Measurements from ENCODE around the gene MCC.

The MCC gene

DNA sequence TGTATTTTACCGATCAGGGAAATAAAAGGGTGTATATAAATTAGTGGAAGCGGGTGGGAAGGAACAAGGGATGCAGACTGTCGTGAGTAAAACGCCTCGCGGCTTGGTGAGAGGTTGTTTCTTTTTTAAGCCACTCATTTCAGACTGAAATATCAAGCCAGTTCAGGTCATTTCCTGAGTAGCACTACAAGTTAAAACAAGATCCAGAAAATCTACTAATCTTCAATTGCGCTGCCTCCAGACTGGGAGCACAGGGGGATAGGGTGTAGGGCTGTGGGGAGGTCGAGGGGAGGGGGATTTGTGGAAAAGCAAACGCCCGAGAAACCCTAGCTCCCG lies 194.3 kb downstream of the MCC start:
- H3K9me3 Mint-ChIP-seq = no peaks in the 10 kb centered on the region
- H3K27ac Mint-ChIP-seq = peak overlapping the region; percentile 55 to 85 (median 81)
- no peaks in the 10 kb centered on the region for H3K36me3 Mint-ChIP-seq (ENCODE audit: low read depth)
- H3K4me1 Mint-ChIP-seq = peaks cover 47% of the 10 kb centered on the region
- TF ChIP-seq, protein P1, sequence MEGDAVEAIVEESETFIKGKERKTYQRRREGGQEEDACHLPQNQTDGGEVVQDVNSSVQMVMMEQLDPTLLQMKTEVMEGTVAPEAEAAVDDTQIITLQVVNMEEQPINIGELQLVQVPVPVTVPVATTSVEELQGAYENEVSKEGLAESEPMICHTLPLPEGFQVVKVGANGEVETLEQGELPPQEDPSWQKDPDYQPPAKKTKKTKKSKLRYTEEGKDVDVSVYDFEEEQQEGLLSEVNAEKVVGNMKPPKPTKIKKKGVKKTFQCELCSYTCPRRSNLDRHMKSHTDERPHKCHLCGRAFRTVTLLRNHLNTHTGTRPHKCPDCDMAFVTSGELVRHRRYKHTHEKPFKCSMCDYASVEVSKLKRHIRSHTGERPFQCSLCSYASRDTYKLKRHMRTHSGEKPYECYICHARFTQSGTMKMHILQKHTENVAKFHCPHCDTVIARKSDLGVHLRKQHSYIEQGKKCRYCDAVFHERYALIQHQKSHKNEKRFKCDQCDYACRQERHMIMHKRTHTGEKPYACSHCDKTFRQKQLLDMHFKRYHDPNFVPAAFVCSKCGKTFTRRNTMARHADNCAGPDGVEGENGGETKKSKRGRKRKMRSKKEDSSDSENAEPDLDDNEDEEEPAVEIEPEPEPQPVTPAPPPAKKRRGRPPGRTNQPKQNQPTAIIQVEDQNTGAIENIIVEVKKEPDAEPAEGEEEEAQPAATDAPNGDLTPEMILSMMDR (IDR thresholded peaks at IDR 0.05; ENCODE audit: unreplicated experiment in 3 of 3) = no peak
- peak overlapping the region; percentile 84 to 92 (median 91) for H3K4me3 Mint-ChIP-seq
- no peaks in the 10 kb centered on the region for H3K27me3 Mint-ChIP-seq (ENCODE audit: low read depth)

DNA sequence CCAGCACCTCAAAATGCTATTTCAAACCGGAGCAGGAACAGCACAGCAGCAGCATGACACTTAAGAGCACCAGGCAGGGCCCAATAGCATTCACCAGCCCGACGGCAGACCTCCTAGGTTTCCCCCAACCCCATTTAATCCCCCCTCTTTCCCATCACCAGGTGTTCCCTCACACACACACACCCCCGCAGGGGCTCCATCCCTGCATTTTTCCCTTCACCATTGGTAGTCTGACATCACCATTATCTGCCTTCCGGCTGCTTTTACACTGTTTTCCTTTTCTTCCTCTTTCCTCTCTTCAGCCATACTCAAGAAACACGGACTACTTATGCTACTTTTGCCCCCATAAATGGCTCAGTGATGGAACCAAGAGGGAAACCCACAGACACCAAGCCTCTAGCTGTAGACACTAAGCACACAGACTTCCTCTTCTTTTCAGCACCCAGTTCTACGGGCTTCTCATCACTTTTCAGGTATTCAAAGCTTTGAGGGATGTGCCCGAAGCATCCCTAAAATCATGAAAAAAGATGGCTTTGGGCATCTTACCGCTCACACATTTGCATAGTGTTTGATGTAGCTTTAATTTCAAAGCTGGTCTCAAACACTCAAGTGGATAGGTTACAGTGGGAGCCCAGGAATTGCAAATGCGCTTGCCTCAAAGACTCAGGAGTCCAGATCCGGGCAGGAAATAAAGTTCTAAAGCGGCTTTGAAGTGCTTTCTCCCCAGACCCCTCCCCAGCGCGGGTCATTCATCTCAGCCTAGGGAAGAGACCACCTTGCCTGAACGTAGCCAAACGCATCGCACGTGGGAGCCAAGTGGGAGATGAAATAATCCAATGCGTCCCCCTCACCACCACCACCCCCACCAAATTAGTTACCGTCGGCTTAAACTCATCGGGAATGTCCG lies 194.9 kb downstream of the MCC start:
- Mint-ChIP-seq H3K9me3 (no peaks in the 10 kb centered on the region), H3K4me1 (peaks cover 50% of the 10 kb centered on the region), H3K36me3 (ENCODE audit: low read depth) (peaks cover 2% of the 10 kb centered on the region), H3K4me3 (peak overlapping the region; percentile 84 to 92 (median 91)), H3K27ac (peak overlapping the region; percentile 55 to 85 (median 81)), H3K27me3 (ENCODE audit: low read depth) (no peaks in the 10 kb centered on the region)
- TF ChIP-seq, protein P1 (IDR thresholded peaks at IDR 0.05; ENCODE audit: unreplicated experiment in 3 of 3) = no peak

DNA sequence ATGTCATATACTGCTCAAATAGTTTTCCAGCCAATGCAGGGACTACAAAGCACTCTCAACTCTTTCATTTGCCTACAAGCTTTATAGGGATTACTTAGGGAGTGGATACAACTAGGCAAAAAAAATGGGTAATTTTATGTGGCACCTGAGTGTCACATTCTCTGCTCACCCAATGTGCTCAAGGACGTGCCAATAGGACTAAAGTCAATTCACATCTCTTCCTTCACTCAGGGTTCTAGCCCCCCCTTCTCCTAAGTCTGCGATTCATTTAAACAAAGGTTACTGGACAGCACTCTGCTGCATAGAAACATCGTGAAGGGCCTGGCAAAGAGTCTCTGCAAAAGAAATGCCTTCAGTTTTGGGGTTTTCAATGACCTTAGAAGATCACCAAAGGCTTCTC lies 195.8 kb downstream of the MCC start:
- TF ChIP-seq, protein P1 (IDR thresholded peaks at IDR 0.05; ENCODE audit: unreplicated experiment in 3 of 3) = no peak
- Mint-ChIP-seq H3K4me1 (peaks cover 58% of the 10 kb centered on the region), H3K36me3 (ENCODE audit: low read depth) (peaks cover 9% of the 10 kb centered on the region), H3K9me3 (no peaks in the 10 kb centered on the region), H3K27me3 (ENCODE audit: low read depth) (no peaks in the 10 kb centered on the region), H3K4me3 (peak overlapping the region; percentile 84 to 92 (median 91)), H3K27ac (peak overlapping the region in 2 of 3 experiments; percentile 55 to 81)

DNA sequence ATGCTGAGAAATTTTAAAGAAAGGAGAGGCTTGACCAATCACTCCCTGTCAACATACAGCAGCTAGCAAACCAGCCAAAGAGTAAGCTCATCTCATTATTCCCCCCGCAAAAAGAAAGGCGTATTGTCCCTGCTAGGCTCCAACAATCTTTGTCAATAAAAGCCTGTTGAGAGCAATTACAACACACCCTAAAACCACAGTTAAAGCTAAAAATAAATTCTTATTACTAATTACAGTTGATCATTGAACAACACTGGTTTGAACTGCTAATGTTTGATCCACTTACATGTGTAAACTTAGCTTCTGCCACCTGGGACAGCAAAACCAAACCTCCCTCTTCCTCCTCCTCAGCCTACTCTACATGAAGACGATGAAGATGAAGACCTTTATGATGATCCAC lies 204.7 kb downstream of the MCC start:
- Mint-ChIP-seq H3K9me3 (no peaks in the 10 kb centered on the region), H3K27me3 (ENCODE audit: low read depth) (no peaks in the 10 kb centered on the region), H3K4me3 (no peak overlapping the region), H3K4me1 (peaks cover 51% of the 10 kb centered on the region), H3K27ac (no peak overlapping the region), H3K36me3 (ENCODE audit: low read depth) (peaks cover 17% of the 10 kb centered on the region)
- TF ChIP-seq, protein P1 (IDR thresholded peaks at IDR 0.05; ENCODE audit: unreplicated experiment in 3 of 3) = no peak

DNA sequence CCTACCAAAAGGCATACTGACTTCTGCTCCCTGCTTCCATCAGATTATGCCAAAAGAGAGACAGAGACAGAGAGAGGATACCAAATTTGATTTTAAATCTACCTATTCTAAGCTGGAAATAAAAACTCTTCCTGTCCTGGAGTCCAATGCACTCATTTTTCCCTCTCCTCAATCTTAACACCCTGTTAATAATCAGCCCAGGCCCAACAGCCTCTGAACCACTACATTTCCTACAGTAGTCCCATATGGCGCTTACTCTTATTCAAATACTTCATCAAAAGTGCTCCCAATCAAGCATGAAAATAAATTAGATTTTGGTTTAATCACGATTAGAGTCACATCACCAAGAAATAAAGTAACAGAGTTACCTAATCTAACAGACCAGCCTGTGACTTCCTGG lies 205.8 kb downstream of the MCC start:
- H3K4me1 Mint-ChIP-seq = peaks cover 48% of the 10 kb centered on the region
- H3K9me3 Mint-ChIP-seq = no peaks in the 10 kb centered on the region
- H3K4me3 Mint-ChIP-seq = no peak overlapping the region
- TF ChIP-seq, protein P1 (IDR thresholded peaks at IDR 0.05; ENCODE audit: unreplicated experiment in 3 of 3) = no peak
- H3K36me3 Mint-ChIP-seq (ENCODE audit: low read depth) = peaks cover 8% of the 10 kb centered on the region
- no peaks in the 10 kb centered on the region for H3K27me3 Mint-ChIP-seq (ENCODE audit: low read depth)
- peak overlapping the region; percentile 76 to 82 (median 78) for H3K27ac Mint-ChIP-seq

DNA sequence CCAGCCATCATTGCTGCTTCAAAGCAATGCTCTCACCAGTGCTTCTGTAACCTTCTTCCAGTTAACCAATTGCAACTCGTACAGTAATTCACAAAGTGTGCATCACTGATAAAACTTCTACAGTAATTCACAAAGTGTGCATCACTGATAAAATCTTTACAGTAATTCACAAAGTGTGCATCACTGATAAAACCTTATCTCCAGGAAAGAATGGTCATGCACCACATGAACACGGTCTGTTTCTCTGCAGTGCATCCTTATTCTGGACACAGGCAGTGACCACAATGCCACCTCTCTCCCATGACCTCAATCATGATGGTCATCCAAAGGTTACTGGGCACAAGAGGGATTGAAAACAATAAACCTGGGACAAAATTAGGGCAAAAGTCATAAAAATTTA lies 207.1 kb downstream of the MCC start:
- Mint-ChIP-seq H3K27me3 (ENCODE audit: low read depth) (no peaks in the 10 kb centered on the region), H3K36me3 (ENCODE audit: low read depth) (peaks cover 2% of the 10 kb centered on the region), H3K4me1 (peaks cover 45% of the 10 kb centered on the region), H3K4me3 (no peak overlapping the region), H3K9me3 (no peaks in the 10 kb centered on the region), H3K27ac (no peak overlapping the region)
- TF ChIP-seq, protein P1 (IDR thresholded peaks at IDR 0.05; ENCODE audit: unreplicated experiment in 3 of 3) = no peak

Measured in nephron (organoid).